Lower lobe of right lung (tissue), 2 donors: ENCODE measurements around the gene CNPPD1. TPM values are rescaled to one million over a fixed set of nuclear protein-coding genes. Genes with fewer than 3 reads are reported as not detected.

Experiments used
- ATAC-seq, 2 donors: fragments of 200-7000 bp; cut with Tn5 transposase; one replicate each; pipeline ENCODE4 v1.9.1; 2020 to 2022; ENCODE audit warnings: mild to moderate bottlenecking in 2 of 2, moderate library complexity in 2 of 2
- DNase-seq: peaks from one replicate; pipeline ENCODE4 v3.0.0-alpha.2; 2020
- H3K27ac ChIP-seq: fragments of 200-600 bp; one replicate; pipeline ENCODE4 v1.8.0; 2022
- H3K27me3 ChIP-seq: fragments of 200-600 bp; one replicate; pipeline ENCODE4 v1.8.0; 2022; ENCODE audit warnings: low read depth
- H3K36me3 ChIP-seq: fragments of 200-600 bp; one replicate; pipeline ENCODE4 v1.8.0; 2022; ENCODE audit warnings: mild to moderate bottlenecking
- H3K4me1 ChIP-seq: fragments of 200-600 bp; one replicate; pipeline ENCODE4 v1.8.0; 2022
- H3K4me3 ChIP-seq: fragments of 200-600 bp; one replicate; pipeline ENCODE4 v1.8.0; 2022; ENCODE audit warnings: mild to moderate bottlenecking
- H3K9me3 ChIP-seq: fragments of 200-600 bp; one replicate; pipeline ENCODE4 v1.8.0; 2022
- intact Hi-C: fragments of 100-400 bp; cut with DNase I; formaldehyde crosslinking; loops from one replicate; pipeline ENCODE4 v1.11.0; 2022
- total RNA-seq: library from RNA; stranded (reverse); fragmentation: NEBNext Ultra II Directional; extraction: Animal tissue kit (Norgen Biotek cat#: 25700); gene quantifications from one replicate; pipeline ENCODE4 v1.2.1, GENCODE V29; 2021
- TF ChIP-seq, protein P1 (sequence below): fragments of 200-600 bp; IDR thresholded peaks from one replicate; pipeline ENCODE4 v1.8.0; 2022; ENCODE audit warnings: antibody characterized with exemption, mild to moderate bottlenecking
- donor health status: DM: no; HTN: yes; CAD: no; lungs with severe emphysema.

The CNPPD1 gene
- total RNA-seq, 1 donor from 2014 or later = 67.7 TPM

DNA sequence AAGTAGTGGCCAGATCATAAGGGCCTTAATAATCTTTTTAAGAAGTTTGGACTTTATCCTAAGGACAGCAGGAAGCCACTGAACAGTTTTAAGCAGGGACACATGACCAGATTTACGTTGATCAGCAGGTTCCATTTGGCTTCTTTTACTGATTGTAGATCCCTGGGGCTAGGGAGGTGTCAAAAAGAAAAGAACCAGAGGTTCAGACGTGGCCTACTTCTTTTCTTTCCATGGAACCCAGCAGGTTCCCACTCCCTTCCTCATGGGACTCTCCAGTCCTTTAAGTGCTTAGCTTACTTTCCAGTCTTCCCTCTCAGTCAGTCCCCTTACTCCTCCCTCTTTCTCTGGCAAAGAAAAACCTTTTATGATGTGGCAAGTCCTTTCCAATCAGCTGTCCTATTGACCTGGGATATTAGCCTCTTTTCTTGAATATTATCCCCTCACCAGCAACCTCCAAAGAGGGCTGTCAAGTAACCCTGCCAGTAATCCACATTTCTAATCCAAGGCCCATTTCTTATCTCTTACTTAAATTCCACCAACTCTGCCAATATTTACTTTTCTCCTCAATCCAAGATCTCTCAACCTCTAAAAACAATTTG, 49.6 kb downstream of the CNPPD1 start:
- TF ChIP-seq, protein P1, sequence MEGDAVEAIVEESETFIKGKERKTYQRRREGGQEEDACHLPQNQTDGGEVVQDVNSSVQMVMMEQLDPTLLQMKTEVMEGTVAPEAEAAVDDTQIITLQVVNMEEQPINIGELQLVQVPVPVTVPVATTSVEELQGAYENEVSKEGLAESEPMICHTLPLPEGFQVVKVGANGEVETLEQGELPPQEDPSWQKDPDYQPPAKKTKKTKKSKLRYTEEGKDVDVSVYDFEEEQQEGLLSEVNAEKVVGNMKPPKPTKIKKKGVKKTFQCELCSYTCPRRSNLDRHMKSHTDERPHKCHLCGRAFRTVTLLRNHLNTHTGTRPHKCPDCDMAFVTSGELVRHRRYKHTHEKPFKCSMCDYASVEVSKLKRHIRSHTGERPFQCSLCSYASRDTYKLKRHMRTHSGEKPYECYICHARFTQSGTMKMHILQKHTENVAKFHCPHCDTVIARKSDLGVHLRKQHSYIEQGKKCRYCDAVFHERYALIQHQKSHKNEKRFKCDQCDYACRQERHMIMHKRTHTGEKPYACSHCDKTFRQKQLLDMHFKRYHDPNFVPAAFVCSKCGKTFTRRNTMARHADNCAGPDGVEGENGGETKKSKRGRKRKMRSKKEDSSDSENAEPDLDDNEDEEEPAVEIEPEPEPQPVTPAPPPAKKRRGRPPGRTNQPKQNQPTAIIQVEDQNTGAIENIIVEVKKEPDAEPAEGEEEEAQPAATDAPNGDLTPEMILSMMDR = no peak
- Histone ChIP-seq H3K27ac (peak overlapping the region; percentile 12), H3K4me3 (no peak overlapping the region), H3K4me1 (peaks cover 54% of the 10 kb centered on the region), H3K27me3 (no peaks in the 10 kb centered on the region), H3K9me3 (no peaks in the 10 kb centered on the region), H3K36me3 (no peaks in the 10 kb centered on the region)
- intact Hi-C loops = no loop called here
- ATAC-seq (peak in 1 of 2 donors; percentile 11), DNase-seq (no peak)

DNA sequence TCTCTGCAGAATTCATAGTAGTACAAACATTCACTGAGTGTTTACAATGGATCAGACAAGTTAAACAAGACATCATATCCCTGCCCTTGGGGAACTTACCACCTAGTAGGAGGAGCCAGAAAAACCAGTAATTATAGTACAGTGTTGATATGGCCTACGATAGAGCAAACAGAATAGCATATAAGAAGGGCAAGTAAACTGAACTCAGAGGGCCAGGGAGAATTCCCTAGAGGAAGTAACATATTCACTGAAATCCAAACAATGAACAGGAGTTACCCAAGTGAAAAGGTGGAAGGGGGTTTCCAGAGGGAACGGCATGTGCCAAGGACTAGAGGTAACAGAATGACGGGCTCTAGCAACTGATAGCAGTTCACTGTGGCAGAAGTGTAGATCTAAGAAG, 50.2 kb downstream of the CNPPD1 start:
- Histone ChIP-seq H3K4me3 (no peak overlapping the region), H3K27ac (peak overlapping the region; percentile 12), H3K36me3 (no peaks in the 10 kb centered on the region), H3K4me1 (peaks cover 55% of the 10 kb centered on the region), H3K27me3 (no peaks in the 10 kb centered on the region), H3K9me3 (no peaks in the 10 kb centered on the region)
- DNase-seq (no peak), ATAC-seq (peak in 1 of 2 donors; percentile 44)
- TF ChIP-seq, protein P1 = no peak
- intact Hi-C loops = no loop called here

- DNase-seq (no peak), ATAC-seq (no peak)
- Histone ChIP-seq H3K4me1 (peaks cover 49% of the 10 kb centered on the region), H3K27ac (no peak overlapping the region), H3K36me3 (no peaks in the 10 kb centered on the region), H3K27me3 (no peaks in the 10 kb centered on the region), H3K9me3 (no peaks in the 10 kb centered on the region), H3K4me3 (no peak overlapping the region)
- TF ChIP-seq, protein P1 = no peak
- intact Hi-C loops = no loop called here
Measured at GRCh38 chr2:219125886-219126270, 50.8 kb downstream of the CNPPD1 start.

DNA sequence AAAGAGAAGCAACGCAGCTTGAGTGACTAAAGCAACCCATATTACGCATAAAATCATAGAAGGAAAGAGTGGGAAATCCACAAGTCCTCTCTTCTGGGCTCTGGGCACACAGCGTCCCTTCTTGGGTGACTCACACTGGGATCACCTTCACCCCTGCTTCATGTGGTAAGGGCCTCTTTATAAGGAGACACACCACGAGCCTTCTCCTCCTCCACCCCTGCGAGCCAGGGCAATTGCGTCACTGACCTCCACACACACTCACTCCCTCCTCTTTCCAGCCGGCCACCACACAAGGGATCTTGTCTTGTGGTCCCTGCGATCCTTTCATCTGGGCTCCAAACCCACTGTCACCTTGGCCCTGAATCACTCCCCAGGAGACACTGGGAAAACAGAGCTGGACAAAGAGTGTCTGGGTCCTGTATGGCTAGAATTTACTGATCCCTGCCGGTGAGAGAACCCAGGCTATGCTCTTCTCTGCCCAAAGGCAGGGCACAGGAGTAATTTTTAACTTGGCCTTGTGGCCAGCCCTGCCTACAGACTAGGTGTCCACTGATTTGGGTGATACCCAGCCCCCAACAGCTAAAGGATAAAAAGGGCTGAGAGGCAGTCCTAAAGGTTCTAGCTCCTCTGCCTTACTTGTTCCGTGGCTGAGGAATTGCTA, 51.4 kb downstream of the CNPPD1 start:
- Histone ChIP-seq H3K27me3 (no peaks in the 10 kb centered on the region), H3K27ac (no peak overlapping the region), H3K4me1 (peaks cover 49% of the 10 kb centered on the region), H3K4me3 (no peak overlapping the region), H3K36me3 (no peaks in the 10 kb centered on the region), H3K9me3 (no peaks in the 10 kb centered on the region)
- ATAC-seq (peak; percentile 86 to 87), DNase-seq (peak; percentile 81)
- TF ChIP-seq, protein P1 = no peak
- intact Hi-C loops = no loop called here

GRCh38 chr2:219124381-219125110, 52.2 kb downstream of the CNPPD1 start:
- peak; percentile 20 to 31 for ATAC-seq
- no peak overlapping the region for H3K4me3 ChIP-seq

More at GRCh38 chr2:219124381-219125110, 52.2 kb downstream of the CNPPD1 start:
- TF ChIP-seq, protein P1 = no peak
- H3K27ac ChIP-seq = no peak overlapping the region
- intact Hi-C loops = no loop called here
- H3K9me3 ChIP-seq = no peaks in the 10 kb centered on the region
- H3K36me3 ChIP-seq = no peaks in the 10 kb centered on the region
- peaks cover 50% of the 10 kb centered on the region for H3K4me1 ChIP-seq
- DNase-seq = no peak
- no peaks in the 10 kb centered on the region for H3K27me3 ChIP-seq
